GM10266 (cell line): Measurements from ENCODE around the gene ZFP57.
"Not testable (repeated sequence)": the region's sequence is repeated elsewhere in the genome, so short reads cannot be mapped to it uniquely, and the experiment has no call there.

Source experiments
- DNase-seq: peaks from one replicate; pipeline ENCODE4 v3.0.0; 2012; ENCODE audit errors: extremely low spot score
- TF ChIP-seq, protein P1 (sequence below): IDR thresholded peaks from 2 replicates; pipeline ENCODE4 v1.5.1; 2012; ENCODE audit warnings: mild to moderate bottlenecking, low read depth; ENCODE audit not compliant: control insufficient read depth, insufficient read depth; ENCODE audit errors: missing control alignments

ZFP57 gene

DNA sequence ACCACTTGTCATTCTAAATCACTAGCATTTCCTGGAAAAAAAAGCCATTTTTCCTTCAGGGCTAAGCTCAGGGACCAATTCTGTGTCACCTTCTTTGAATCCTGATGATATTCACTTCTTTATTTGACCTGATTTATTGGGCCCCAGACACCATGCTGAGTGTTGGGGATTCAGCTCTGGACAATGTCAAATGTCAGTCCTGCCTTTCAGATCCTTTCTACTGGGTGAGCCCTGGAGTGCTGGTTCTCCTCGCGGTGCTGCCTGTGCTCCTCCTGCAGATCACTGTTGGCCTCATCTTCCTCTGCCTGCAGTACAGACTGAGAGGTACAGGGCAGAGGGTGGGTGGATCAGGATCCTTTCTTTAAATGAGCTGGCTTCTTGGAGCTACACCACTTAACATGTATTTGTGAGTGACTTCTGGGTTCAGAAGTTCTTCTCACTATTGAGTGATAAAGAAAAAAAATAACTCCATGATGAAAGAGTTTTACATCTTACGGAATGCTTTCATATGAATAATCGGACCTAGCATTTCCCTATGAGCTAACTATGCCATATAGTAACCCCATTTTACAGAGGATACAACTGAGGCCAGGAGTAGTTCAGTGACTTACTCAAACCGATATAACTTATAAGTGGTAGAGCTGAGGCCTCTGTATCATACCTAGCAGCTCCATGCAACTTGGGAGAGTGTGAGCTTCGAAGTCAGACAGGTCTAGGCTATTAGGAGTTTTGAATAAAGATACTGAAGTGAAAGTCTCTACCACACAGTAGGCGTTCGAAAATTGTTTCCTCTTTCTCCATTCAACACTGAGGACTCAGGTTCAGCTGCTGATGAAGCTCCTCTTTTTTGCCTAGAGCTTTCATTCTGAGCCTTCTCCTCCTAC lies 14.8 kb downstream of the ZFP57 start:
- TF ChIP-seq, protein P1, sequence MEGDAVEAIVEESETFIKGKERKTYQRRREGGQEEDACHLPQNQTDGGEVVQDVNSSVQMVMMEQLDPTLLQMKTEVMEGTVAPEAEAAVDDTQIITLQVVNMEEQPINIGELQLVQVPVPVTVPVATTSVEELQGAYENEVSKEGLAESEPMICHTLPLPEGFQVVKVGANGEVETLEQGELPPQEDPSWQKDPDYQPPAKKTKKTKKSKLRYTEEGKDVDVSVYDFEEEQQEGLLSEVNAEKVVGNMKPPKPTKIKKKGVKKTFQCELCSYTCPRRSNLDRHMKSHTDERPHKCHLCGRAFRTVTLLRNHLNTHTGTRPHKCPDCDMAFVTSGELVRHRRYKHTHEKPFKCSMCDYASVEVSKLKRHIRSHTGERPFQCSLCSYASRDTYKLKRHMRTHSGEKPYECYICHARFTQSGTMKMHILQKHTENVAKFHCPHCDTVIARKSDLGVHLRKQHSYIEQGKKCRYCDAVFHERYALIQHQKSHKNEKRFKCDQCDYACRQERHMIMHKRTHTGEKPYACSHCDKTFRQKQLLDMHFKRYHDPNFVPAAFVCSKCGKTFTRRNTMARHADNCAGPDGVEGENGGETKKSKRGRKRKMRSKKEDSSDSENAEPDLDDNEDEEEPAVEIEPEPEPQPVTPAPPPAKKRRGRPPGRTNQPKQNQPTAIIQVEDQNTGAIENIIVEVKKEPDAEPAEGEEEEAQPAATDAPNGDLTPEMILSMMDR, result no peak
- no peak for DNase-seq

DNA sequence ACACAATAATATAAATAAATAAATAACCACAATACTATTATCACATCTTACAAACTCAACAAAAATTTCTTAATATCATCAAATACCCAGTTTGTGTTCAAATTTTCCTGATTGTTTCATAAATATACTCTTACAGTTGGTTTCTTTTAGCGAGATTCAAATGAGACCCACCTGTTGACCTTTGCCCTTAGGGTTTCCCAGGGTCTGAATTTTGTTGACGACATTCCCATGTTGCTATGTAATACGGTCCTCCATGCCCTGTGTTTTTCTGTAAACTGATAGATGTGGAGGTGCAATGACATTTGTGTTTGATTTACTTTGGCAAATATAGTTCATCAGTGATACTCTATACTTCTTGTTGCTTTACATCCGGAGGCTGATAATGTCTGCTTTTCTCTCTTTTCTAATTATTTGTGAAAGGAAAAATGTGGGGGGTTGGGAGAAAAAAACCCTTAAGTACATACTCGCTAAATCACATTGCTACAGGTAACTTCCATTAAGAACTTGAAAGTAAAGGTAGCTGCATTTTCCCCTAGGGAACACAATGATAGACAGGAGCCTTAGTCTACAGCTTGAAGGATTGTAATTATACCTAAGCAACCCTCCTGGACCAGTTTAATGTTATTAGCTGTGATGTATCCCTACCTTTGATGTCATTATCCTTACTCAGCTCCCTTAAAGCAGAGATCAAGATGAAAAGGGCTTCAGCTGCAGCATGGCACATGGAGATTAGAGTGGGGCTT lies 17.5 kb downstream of the ZFP57 start:
- TF ChIP-seq, protein P1, result no peak
- no peak for DNase-seq

DNA sequence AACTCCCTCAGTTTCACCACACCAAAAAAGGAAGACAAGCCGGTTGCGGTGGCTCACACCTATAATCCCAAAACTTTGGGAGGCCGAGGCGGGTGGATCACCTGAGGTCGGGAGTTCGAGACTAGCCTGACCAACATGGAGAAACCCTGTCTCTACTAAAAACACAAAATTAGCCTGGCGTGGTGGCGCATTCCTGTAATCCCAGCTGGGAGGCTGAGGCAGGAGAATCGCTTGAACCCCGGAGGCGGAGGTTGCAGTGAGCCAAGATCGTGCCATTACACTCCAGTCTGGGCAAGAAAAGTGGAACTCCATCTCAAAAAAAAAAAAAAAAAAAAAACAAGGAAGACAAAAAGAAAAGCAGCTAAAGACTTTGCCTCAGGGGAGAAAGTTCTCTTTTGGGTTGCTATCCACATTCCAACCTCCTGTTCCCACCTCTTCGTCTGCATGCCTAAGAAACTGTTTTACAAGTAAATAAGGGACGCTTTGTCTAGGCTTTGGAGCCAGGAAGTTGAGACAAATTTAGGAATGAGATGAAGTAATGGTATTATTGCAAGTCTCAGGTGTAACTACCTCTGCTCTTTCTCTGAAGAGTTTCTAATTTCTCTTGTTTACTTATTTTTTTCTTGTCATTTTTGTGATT lies 19.3 kb downstream of the ZFP57 start:
- not testable (repeated sequence) for DNase-seq

DNA sequence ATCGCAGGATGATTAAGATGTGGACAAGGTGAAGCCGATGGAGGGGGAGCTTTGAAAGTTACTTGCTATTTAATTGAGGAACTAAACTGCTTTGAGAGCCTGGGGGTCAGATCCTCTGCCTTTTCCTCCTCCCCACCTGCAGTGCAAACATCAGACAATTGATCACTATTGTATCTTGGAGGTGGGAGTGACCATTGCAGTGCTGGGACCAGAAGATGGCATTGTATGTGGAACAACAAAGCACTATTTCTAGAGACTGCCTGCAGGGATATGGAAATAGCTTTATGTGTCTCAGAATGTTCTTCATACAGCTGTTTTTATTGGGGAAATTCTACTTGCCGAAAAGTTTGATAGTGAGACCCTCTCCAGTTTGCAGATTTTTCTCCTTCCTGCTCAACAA lies 19.9 kb downstream of the ZFP57 start:
- DNase-seq, result no peak
- TF ChIP-seq, protein P1, result no peak

DNA sequence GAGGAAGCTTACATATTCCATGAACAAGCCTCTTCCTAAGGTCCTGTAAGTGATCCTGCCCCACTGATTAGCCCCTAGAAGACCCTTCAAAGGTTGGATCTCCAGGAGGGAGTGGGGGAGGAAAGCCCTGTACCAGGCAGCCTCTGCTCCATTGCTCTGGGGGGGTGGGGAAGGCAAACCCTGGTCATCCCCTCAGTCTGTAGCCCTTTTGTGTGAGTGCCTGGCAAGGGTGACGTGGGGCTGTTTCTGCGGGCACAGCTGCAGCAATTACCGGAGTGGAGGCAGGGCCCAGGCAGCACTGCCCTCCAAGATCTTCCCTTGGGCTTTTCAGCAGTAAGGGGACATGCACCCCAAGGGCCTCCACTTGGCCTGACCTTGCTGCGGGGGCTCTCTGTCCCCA lies 24.2 kb downstream of the ZFP57 start, which contains the start of gene MOG:
TSS of gene MOG (plus strand) at position 295 of the 400 bp plus-strand sequence. CDS start 118 bp downstream, outside the sequence.
- DNase-seq, result no peak
- TF ChIP-seq, protein P1, result no peak

DNA sequence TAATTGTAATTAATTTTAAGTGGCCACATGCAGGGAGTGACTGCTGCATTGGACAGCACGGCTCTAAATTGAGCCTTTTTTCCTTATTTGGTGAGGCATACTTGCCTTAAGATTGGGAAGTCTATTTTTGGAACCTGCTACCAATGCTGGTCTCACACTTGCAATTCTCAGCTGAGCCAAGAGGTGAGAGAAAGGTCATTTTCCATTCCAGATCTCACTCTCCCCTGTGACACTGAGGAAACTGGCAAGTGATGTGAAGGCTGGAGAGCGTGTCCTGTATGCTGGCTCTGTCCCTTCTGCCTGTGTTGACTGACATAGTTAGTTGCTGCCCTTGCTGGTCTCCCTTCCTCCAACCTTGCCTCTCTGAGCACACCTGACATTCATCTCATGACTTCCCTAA lies 24.8 kb downstream of the ZFP57 start:
- TF ChIP-seq, protein P1, result no peak
- DNase-seq, result no peak

DNA sequence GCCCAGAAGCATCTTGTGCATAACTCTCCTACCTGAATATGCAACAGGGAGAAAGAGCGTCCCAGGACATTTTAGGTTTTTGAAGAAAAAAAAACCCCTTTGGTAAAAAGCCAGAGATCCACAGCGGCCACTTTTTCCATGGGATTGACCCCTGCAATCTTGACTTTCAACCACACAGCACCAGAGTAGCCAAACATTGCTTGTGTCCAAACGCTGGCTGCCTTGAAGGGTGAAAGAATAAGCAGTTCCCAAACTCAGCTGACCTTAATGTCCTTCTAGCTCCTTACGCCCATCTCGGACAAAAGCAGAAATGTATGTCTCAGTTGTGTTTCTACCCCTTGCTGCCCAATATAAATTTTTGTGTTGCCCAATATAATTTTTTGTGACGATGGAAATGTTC lies 25.3 kb downstream of the ZFP57 start:
- TF ChIP-seq, protein P1, result no peak
- DNase-seq, result no peak
